HepG2 (cell line): Measurements from ENCODE around the gene GATM. TPM values are rescaled to one million over a fixed set of nuclear protein-coding genes. Genes with fewer than 3 reads are reported as not detected.

Experiments
- ARNT2 ChIP-seq: sonication (generic); formaldehyde crosslinking; IDR thresholded peaks from 2 replicates; pipeline ENCODE4 v1.8.0; 2022; ENCODE audit warnings: mild to moderate bottlenecking, low read depth, missing genetic modification reagents, moderate library complexity
- ESRRA ChIP-seq: sonication (generic); formaldehyde crosslinking; IDR thresholded peaks from 2 replicates; pipeline ENCODE4 v1.5.1; 2020; ENCODE audit warnings: mild to moderate bottlenecking, low read depth, missing genetic modification reagents
- NCOA1 ChIP-seq: sonication (generic); formaldehyde crosslinking; IDR thresholded peaks from 2 replicates; pipeline ENCODE4 v1.9.0; 2021; ENCODE audit warnings: missing genetic modification reagents
- YEATS4 ChIP-seq: sonication (generic); formaldehyde crosslinking; IDR thresholded peaks from 2 replicates; pipeline ENCODE4 v1.4.0; 2020; ENCODE audit warnings: missing genetic modification reagents, borderline replicate concordance
- ZBTB3 ChIP-seq: sonication (generic); formaldehyde crosslinking; IDR thresholded peaks from 2 replicates; pipeline ENCODE4 v1.4.0; 2020; ENCODE audit warnings: low read depth, mild to moderate bottlenecking, moderate library complexity, missing genetic modification reagents, borderline replicate concordance
- ZNF17 ChIP-seq: sonication (generic); formaldehyde crosslinking; IDR thresholded peaks from 2 replicates; pipeline ENCODE4 v1.5.0; 2020; ENCODE audit warnings: mild to moderate bottlenecking, missing genetic modification reagents
- ZNF207 ChIP-seq: fragments of 450-650 bp; IDR thresholded peaks from 2 replicates; pipeline ENCODE4 v1.6.1; 2016; ENCODE audit warnings: antibody characterized with exemption, borderline replicate concordance
- ZNF446 ChIP-seq: sonication (generic); formaldehyde crosslinking; IDR thresholded peaks from 2 replicates; pipeline ENCODE4 v1.5.0; 2020; ENCODE audit warnings: mild to moderate bottlenecking, missing genetic modification reagents
- ZNF577 ChIP-seq: sonication (generic); formaldehyde crosslinking; IDR thresholded peaks from 2 replicates; pipeline ENCODE4 v1.4.0; 2020; ENCODE audit warnings: mild to moderate bottlenecking, low read depth, missing genetic modification reagents, borderline replicate concordance
- ZNF792 ChIP-seq: IDR thresholded peaks from 2 replicates; pipeline ENCODE4 v1.6.1; 2016
- ZSCAN12 ChIP-seq: sonication (generic); formaldehyde crosslinking; IDR thresholded peaks from 2 replicates; pipeline ENCODE4 v1.9.0; 2021; ENCODE audit warnings: mild to moderate bottlenecking, missing genetic modification reagents
- polyA plus RNA-seq, 8 experiments: library from polyadenylated mRNA; depleted of rRNA in 3 of 8; stranded (reverse) in 7 of 8; unstranded in 1 of 8; fragments of >200 nt; fragmentation: Illumina TruSeq in 4 of 8; extraction: Trizol in 4 of 8; gene quantifications; 2 replicates each; pipeline versions ENCODE4 v1.2.1 to v1.2.3, GENCODE V29; 2011 to 2016; ENCODE audit warnings: low read depth in 4 of 8, missing spikeins in 1 of 8, mixed read lengths in 1 of 8; ENCODE audit not compliant: insufficient read depth in 1 of 8
- total RNA-seq, 5 experiments: library from RNA; depleted of rRNA; stranded (reverse); fragments of >200 nt; fragmentation: Illumina TruSeq; extraction: Trizol; gene quantifications; 2 replicates each; pipeline ENCODE4 v1.2.3, GENCODE V29; 2016; ENCODE audit warnings: low read depth in 1 of 5
- TF ChIP-seq, protein P1 (sequence below): sonication (generic); formaldehyde crosslinking; IDR thresholded peaks from one replicate; pipeline ENCODE4 v1.5.1; 2020; ENCODE audit warnings: mild to moderate bottlenecking, missing genetic modification reagents; ENCODE audit errors: not compliant biosample characterization
- TF ChIP-seq, protein P2 (sequence below): sonication (generic); formaldehyde crosslinking; IDR thresholded peaks from 2 replicates; pipeline ENCODE4 v1.4.0; 2020; ENCODE audit warnings: mild to moderate bottlenecking, missing genetic modification reagents, borderline replicate concordance
- TF ChIP-seq, protein P3 (sequence below): sonication (generic); formaldehyde crosslinking; IDR thresholded peaks from 2 replicates; pipeline ENCODE4 v1.8.1; 2023; ENCODE audit warnings: mild to moderate bottlenecking, missing genetic modification reagents
- TF ChIP-seq, protein P4 (sequence below): sonication (generic); formaldehyde crosslinking; IDR thresholded peaks from 2 replicates; pipeline ENCODE4 v1.5.0; 2020; ENCODE audit warnings: mild to moderate bottlenecking, missing genetic modification reagents, borderline replicate concordance

GATM gene
- total and polyA plus RNA-seq, 2 of the 13 experiments (the other 11 are each of a cell fraction or from before 2014, with no cell fraction given) = 2.1 to 16.8 TPM

DNA sequence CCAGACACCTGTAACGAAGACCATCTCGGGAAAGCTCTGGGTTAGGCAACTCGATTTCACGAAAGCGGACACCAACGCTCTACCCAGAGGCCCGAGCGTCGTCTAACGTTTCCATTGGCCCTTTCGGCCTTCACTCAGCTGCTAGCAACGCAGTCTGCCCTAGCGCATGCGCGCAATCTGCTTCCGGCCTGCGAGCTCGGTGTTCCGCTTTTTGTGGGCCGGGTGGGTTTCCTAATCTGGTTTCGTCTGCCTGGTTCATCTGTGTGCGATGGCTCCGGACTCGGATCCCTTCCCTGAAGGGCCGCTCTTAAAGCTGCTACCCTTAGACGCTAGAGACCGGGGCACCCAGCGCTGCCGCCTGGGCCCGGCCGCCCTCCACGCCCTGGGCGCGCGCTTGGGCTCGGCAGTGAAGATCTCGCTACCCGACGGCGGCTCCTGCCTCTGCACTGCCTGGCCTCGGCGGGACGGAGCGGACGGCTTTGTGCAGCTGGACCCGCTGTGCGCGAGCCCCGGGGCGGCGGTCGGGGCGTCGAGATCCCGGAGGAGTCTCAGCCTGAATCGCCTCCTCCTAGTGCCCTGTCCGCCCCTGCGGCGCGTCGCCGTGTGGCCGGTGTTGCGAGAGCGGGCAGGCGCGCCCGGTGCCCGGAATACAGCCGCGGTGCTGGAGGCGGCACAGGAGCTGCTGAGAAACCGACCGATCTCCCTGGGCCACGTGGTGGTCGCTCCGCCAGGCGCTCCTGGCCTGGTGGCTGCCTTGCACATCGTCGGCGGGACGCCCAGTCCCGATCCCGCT is 24.0 kb upstream of the GATM start (continued):
- TF ChIP-seq ZBTB3 (CRISPR knock-in tag) (peak; percentile 63; the same call in 1 of the 2 replicates), ESRRA (CRISPR knock-in tag) (0 out of 2 replicates have a peak, but pooled peaks have one; percentile 24), ZNF577 (CRISPR knock-in tag) (no peak), ZNF446 (no peak; the same call in 1 of the 2 replicates), ARNT2 (CRISPR knock-in tag) (no peak; the same call in 1 of the 2 replicates), ZNF792 (no peak), ZSCAN12 (CRISPR knock-in tag) (no peak), ZNF17 (CRISPR knock-in tag) (no peak), YEATS4 (CRISPR knock-in tag) (peak; percentile 73; the same call in 1 of the 2 replicates), ZNF207 (no peak), NCOA1 (peak; percentile 82; the same call in 1 of the 2 replicates)
- TF ChIP-seq, protein P1, sequence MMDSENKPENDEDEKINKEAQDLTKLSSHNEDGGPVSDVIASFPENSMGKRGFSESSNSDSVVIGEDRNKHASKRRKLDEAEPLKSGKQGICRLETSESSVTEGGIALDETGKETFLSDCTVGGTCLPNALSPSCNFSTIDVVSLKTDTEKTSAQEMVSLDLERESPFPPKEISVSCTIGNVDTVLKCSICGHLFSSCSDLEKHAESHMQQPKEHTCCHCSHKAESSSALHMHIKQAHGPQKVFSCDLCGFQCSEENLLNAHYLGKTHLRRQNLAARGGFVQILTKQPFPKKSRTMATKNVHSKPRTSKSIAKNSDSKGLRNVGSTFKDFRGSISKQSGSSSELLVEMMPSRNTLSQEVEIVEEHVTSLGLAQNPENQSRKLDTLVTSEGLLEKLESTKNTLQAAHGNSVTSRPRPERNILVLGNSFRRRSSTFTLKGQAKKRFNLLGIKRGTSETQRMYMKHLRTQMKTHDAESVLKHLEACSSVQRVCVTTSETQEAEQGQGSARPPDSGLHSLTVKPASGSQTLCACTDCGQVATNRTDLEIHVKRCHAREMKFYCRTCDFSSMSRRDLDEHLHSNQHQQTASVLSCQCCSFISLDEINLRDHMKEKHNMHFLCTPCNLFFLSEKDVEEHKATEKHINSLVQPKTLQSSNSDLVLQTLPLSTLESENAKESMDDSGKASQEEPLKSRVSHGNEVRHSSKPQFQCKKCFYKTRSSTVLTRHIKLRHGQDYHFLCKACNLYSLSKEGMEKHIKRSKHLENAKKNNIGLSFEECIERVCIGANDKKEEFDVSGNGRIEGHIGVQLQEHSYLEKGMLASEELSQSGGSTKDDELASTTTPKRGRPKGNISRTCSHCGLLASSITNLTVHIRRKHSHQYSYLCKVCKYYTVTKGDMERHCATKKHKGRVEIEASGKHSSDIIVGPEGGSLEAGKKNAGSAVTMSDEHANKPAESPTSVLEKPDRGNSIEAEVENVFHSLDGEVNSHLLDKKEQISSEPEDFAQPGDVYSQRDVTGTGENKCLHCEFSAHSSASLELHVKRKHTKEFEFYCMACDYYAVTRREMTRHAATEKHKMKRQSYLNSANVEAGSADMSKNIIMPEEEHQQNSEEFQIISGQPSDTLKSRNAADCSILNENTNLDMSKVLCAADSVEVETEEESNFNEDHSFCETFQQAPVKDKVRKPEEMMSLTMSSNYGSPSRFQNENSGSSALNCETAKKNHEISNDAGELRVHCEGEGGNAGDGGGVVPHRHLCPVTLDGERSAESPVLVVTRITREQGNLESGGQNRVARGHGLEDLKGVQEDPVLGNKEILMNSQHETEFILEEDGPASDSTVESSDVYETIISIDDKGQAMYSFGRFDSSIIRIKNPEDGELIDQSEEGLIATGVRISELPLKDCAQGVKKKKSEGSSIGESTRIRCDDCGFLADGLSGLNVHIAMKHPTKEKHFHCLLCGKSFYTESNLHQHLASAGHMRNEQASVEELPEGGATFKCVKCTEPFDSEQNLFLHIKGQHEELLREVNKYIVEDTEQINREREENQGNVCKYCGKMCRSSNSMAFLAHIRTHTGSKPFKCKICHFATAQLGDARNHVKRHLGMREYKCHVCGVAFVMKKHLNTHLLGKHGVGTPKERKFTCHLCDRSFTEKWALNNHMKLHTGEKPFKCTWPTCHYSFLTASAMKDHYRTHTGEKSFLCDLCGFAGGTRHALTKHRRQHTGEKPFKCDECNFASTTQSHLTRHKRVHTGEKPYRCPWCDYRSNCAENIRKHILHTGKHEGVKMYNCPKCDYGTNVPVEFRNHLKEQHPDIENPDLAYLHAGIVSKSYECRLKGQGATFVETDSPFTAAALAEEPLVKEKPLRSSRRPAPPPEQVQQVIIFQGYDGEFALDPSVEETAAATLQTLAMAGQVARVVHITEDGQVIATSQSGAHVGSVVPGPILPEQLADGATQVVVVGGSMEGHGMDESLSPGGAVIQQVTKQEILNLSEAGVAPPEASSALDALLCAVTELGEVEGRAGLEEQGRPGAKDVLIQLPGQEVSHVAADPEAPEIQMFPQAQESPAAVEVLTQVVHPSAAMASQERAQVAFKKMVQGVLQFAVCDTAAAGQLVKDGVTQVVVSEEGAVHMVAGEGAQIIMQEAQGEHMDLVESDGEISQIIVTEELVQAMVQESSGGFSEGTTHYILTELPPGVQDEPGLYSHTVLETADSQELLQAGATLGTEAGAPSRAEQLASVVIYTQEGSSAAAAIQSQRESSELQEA (CRISPR knock-in tag) = no peak
- TF ChIP-seq, protein P2, sequence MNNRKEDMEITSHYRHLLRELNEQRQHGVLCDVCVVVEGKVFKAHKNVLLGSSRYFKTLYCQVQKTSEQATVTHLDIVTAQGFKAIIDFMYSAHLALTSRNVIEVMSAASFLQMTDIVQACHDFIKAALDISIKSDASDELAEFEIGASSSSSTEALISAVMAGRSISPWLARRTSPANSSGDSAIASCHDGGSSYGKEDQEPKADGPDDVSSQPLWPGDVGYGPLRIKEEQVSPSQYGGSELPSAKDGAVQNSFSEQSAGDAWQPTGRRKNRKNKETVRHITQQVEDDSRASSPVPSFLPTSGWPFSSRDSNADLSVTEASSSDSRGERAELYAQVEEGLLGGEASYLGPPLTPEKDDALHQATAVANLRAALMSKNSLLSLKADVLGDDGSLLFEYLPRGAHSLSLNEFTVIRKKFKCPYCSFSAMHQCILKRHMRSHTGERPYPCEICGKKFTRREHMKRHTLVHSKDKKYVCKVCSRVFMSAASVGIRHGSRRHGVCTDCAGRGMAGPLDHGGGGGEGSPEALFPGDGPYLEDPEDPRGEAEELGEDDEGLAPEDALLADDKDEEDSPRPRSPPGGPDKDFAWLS = peak; percentile 72; the same call in 1 of the 2 replicates
- TF ChIP-seq, protein P3, sequence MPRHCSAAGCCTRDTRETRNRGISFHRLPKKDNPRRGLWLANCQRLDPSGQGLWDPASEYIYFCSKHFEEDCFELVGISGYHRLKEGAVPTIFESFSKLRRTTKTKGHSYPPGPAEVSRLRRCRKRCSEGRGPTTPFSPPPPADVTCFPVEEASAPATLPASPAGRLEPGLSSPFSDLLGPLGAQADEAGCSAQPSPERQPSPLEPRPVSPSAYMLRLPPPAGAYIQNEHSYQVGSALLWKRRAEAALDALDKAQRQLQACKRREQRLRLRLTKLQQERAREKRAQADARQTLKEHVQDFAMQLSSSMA (CRISPR knock-in tag) = 0 out of 2 replicates have a peak, but pooled peaks have one; percentile 55
- TF ChIP-seq, protein P4, sequence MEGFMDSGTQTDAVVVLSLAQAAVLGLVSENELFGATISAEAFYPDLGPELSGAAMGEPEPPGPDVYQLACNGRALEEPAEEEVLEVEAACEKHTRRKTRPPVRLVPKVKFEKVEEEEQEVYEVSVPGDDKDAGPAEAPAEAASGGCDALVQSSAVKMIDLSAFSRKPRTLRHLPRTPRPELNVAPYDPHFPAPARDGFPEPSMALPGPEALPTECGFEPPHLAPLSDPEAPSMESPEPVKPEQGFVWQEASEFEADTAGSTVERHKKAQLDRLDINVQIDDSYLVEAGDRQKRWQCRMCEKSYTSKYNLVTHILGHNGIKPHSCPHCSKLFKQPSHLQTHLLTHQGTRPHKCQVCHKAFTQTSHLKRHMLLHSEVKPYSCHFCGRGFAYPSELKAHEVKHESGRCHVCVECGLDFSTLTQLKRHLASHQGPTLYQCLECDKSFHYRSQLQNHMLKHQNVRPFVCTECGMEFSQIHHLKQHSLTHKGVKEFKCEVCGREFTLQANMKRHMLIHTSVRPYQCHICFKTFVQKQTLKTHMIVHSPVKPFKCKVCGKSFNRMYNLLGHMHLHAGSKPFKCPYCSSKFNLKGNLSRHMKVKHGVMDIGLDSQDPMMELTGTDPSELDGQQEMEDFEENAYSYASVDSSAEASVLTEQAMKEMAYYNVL = peak; percentile 30; the same call in 1 of the 2 replicates
